H9 (cell line): ENCODE results near the gene FAM3B. TPM values are rescaled to one million over a fixed set of nuclear protein-coding genes. Genes with fewer than 3 reads are reported as not detected.
A peak's percentile ranks its signal among the peaks of the same experiment; 100 is the strongest.

ENCODE experiments used
- DNase-seq: peaks from one replicate; pipeline ENCODE4 v3.0.0-alpha.2; 2017
- H2AFZ ChIP-seq: one replicate; pipeline ENCODE4 v1.6.1; 2013; ENCODE audit warnings: mild to moderate bottlenecking, low read length, control low read depth, moderate library complexity
- H2AK5ac ChIP-seq: 2 replicates; pipeline ENCODE4 v1.6.1; 2013; ENCODE audit warnings: low read length, control low read depth, mixed read lengths; ENCODE audit not compliant: insufficient read length
- H2BK120ac ChIP-seq: one replicate; pipeline ENCODE4 v1.6.1; 2013; ENCODE audit warnings: low read depth, mild to moderate bottlenecking, low read length, control low read depth, inconsistent platforms; ENCODE audit not compliant: poor library complexity, severe bottlenecking
- H2BK12ac ChIP-seq: 2 replicates; pipeline ENCODE4 v1.6.1; 2013; ENCODE audit warnings: low read length, control low read depth, mixed read lengths, low read depth; ENCODE audit not compliant: insufficient read length
- H2BK15ac ChIP-seq: 2 replicates; pipeline ENCODE4 v1.6.1; 2013; ENCODE audit warnings: low read depth, low read length, control low read depth
- H2BK20ac ChIP-seq: one replicate; pipeline ENCODE4 v1.6.1; 2013; ENCODE audit warnings: low read depth, mild to moderate bottlenecking, low read length, control low read depth, inconsistent platforms; ENCODE audit not compliant: poor library complexity, severe bottlenecking
- H2BK5ac ChIP-seq: 2 replicates; pipeline ENCODE4 v1.6.1; 2013; ENCODE audit warnings: low read length, control low read depth, mixed read lengths; ENCODE audit not compliant: insufficient read length
- H3K14ac ChIP-seq: 2 replicates; pipeline ENCODE4 v1.6.1; 2013; ENCODE audit warnings: low read length, control low read depth; ENCODE audit not compliant: insufficient read depth
- H3K18ac ChIP-seq: 2 replicates; pipeline ENCODE4 v1.6.1; 2013; ENCODE audit warnings: low read depth, mild to moderate bottlenecking, mixed read lengths, low read length, control low read depth; ENCODE audit not compliant: insufficient read length
- H3K23ac ChIP-seq: 2 replicates; pipeline ENCODE4 v1.6.1; 2013; ENCODE audit warnings: low read length, control low read depth, mixed read lengths, low read depth; ENCODE audit not compliant: insufficient read length
- H3K23me2 ChIP-seq: 2 replicates; pipeline ENCODE4 v1.6.1; 2013; ENCODE audit warnings: low read depth, mild to moderate bottlenecking, mixed read lengths, low read length, control low read depth; ENCODE audit not compliant: insufficient read length, poor library complexity, severe bottlenecking
- H3K27ac ChIP-seq: 2 replicates; pipeline ENCODE4 v1.5.1; 2013; ENCODE audit warnings: low read length, control low read depth, mixed read lengths, low read depth; ENCODE audit not compliant: insufficient read length
- H3K27me3 ChIP-seq: 2 replicates; pipeline ENCODE4 v1.6.1; 2013; ENCODE audit warnings: low read length, control low read depth, inconsistent platforms; ENCODE audit not compliant: insufficient read depth
- H3K4ac ChIP-seq: 2 replicates; pipeline ENCODE4 v1.6.1; 2013; ENCODE audit warnings: low read depth, mild to moderate bottlenecking, control low read depth, inconsistent platforms, low read length, moderate library complexity
- H3K4me1 ChIP-seq: 2 replicates; pipeline ENCODE4 v1.6.1; 2013; ENCODE audit warnings: low read length, control low read depth, inconsistent platforms; ENCODE audit not compliant: insufficient read depth
- H3K4me2 ChIP-seq: 2 replicates; pipeline ENCODE4 v1.6.1; 2013; ENCODE audit warnings: low read length, control low read depth, mixed read lengths; ENCODE audit not compliant: insufficient read length, insufficient read depth
- H3K56ac ChIP-seq: 2 replicates; pipeline ENCODE4 v1.6.1; 2013; ENCODE audit warnings: low read depth, mild to moderate bottlenecking, mixed read lengths, low read length, control low read depth; ENCODE audit not compliant: insufficient read length
- H3K79me1 ChIP-seq: 2 replicates; pipeline ENCODE4 v1.6.1; 2013; ENCODE audit warnings: low read depth, mild to moderate bottlenecking, moderate library complexity, low read length, control low read depth, inconsistent platforms; ENCODE audit not compliant: insufficient read depth, poor library complexity, severe bottlenecking
- H3K79me2 ChIP-seq: 2 replicates; pipeline ENCODE4 v1.6.1; 2013; ENCODE audit warnings: low read length, control low read depth, inconsistent platforms; ENCODE audit not compliant: insufficient read depth
- H3K9ac ChIP-seq: 2 replicates; pipeline ENCODE4 v1.6.1; 2013; ENCODE audit warnings: low read length, control low read depth, mixed read lengths; ENCODE audit not compliant: insufficient read length; ENCODE audit errors: extremely low read depth
- H3K9me3 ChIP-seq: one replicate; pipeline ENCODE4 v1.6.1; 2013; ENCODE audit warnings: low read depth, low read length, inconsistent platforms; ENCODE audit not compliant: control insufficient read depth
- H3T11ph ChIP-seq: one replicate; pipeline ENCODE4 v1.6.1; 2013; ENCODE audit warnings: mild to moderate bottlenecking, low read length, control low read depth, inconsistent platforms
- H4K20me1 ChIP-seq: one replicate; pipeline ENCODE4 v1.6.1; 2013; ENCODE audit not compliant: control insufficient read depth, insufficient read length, insufficient read depth
- H4K5ac ChIP-seq: 2 replicates; pipeline ENCODE4 v1.6.1; 2013; ENCODE audit warnings: low read depth, mild to moderate bottlenecking, mixed read lengths, low read length, control low read depth; ENCODE audit not compliant: insufficient read length
- H4K8ac ChIP-seq: replicated peaks from 2 replicates; pipeline ENCODE4 v1.6.1; 2013; ENCODE audit warnings: low read length, control low read depth, mixed read lengths, low read depth; ENCODE audit not compliant: insufficient read length
- H4K91ac ChIP-seq: 2 replicates; pipeline ENCODE4 v1.6.1; 2013; ENCODE audit warnings: low read depth, mild to moderate bottlenecking, moderate library complexity, mixed read lengths, low read length, control low read depth; ENCODE audit not compliant: insufficient read length
- H3K27ac Mint-ChIP-seq, 3 experiments: 2 replicates in 2 of 3; 3 replicates in 1 of 3; pipeline ENCODE4 v1.8.0; 2020 to 2021; ENCODE audit warnings: mixed read lengths in 3 of 3, mild to moderate bottlenecking in 1 of 3, moderate library complexity in 1 of 3
- H3K27me3 Mint-ChIP-seq: 2 replicates; pipeline ENCODE4 v1.8.0; 2021; ENCODE audit warnings: low read depth, mild to moderate bottlenecking, moderate library complexity, mixed read lengths
- H3K36me3 Mint-ChIP-seq, 3 experiments: 2 replicates in 2 of 3; 3 replicates in 1 of 3; pipeline ENCODE4 v1.8.0; 2020 to 2021; ENCODE audit warnings: low read depth in 3 of 3, mixed read lengths in 3 of 3; ENCODE audit not compliant: insufficient read depth in 1 of 3
- H3K4me1 Mint-ChIP-seq, 2 experiments: 2 replicates each; pipeline ENCODE4 v1.8.0; 2020; ENCODE audit warnings: mixed read lengths in 2 of 2
- H3K4me3 Mint-ChIP-seq, 2 experiments: 2 replicates in 1 of 2; 3 replicates in 1 of 2; pipeline ENCODE4 v1.8.0; 2020 to 2021; ENCODE audit warnings: mild to moderate bottlenecking in 2 of 2, mixed read lengths in 2 of 2, moderate library complexity in 1 of 2
- H3K9me3 Mint-ChIP-seq, 2 experiments: 2 replicates in 1 of 2; 3 replicates in 1 of 2; pipeline ENCODE4 v1.8.0; 2020; ENCODE audit warnings: mild to moderate bottlenecking in 2 of 2, mixed read lengths in 2 of 2, moderate library complexity in 1 of 2
- CTCF ChIP-seq: fragments of 200-600 bp; sonication (generic); conservative IDR thresholded peaks from 3 replicates; pipeline ENCODE4 v1.8.0; 2021; ENCODE audit warnings: antibody characterized with exemption, mild to moderate bottlenecking
- WGBS: extraction: QIAGEN DNeasy Blood & Tissue Kit; methylation state at CpG from one replicate; pipeline ENCODE4 v1.1.7; 2013; ENCODE audit warnings: missing lambda C conversion rate, low lambda C conversion rate, mixed read lengths; ENCODE audit not compliant: insufficient read length; ENCODE audit errors: extremely low coverage; 5-methylcytosine and 5-hydroxymethylcytosine counted together
- total RNA-seq: library from RNA; stranded (reverse); gene quantifications from 2 replicates; pipeline ENCODE4 v1.2.1, GENCODE V29; 2021

FAM3B gene
- total RNA-seq, 1 experiment from 2014 or later: 5.0 TPM

- H4K8ac ChIP-seq: no peak overlapping the region
- no peaks in the 10 kb centered on the region; the same call in 1 of the 2 replicates for H3K4me1 ChIP-seq
- H3K14ac ChIP-seq: no peak overlapping the region
- H2BK5ac ChIP-seq: no peak overlapping the region
- H2BK120ac ChIP-seq: no peak overlapping the region
- H3K27me3 ChIP-seq: no peaks in the 10 kb centered on the region; the same call in 1 of the 2 replicates
- WGBS: 100% methylated on average over 2 of the region's 12 CpGs
- Mint-ChIP-seq H3K27me3 (peaks cover 13% of the 10 kb centered on the region), H3K27ac (no peak overlapping the region; a peak in 1 of 7 replicates), H3K9me3 (no peaks in the 10 kb centered on the region; a peak in 1 of 5 replicates), H3K36me3 (no peaks in the 10 kb centered on the region), H3K4me3 (peak overlapping the region in 1 of 2 experiments; percentile 24; a peak in 1 of 5 replicates), H3K4me1 (peaks cover 7 to 28% of the 10 kb centered on the region in 2 experiments)
- no peak overlapping the region for H3K4ac ChIP-seq
- no peaks in the 10 kb centered on the region for H4K20me1 ChIP-seq
- no peak overlapping the region for H2BK12ac ChIP-seq
- no peak overlapping the region for H3T11ph ChIP-seq
- H2AFZ ChIP-seq: no peak overlapping the region
- H3K79me2 ChIP-seq: no peaks in the 10 kb centered on the region
- no peaks in the 10 kb centered on the region for H3K9me3 ChIP-seq
- H4K5ac ChIP-seq: no peak overlapping the region
- H2AK5ac ChIP-seq: no peak overlapping the region
- H3K18ac ChIP-seq: no peak overlapping the region
- no peak overlapping the region for H2BK15ac ChIP-seq
- H4K91ac ChIP-seq: no peak overlapping the region
- H3K23me2 ChIP-seq: peaks cover 8% of the 10 kb centered on the region
- H3K4me2 ChIP-seq: no peak overlapping the region
- no peak for TF ChIP-seq CTCF
- no peaks in the 10 kb centered on the region for H3K79me1 ChIP-seq
- no peak overlapping the region for H2BK20ac ChIP-seq
- H3K56ac ChIP-seq: no peak overlapping the region
- DNase-seq: no peak
- no peak overlapping the region for H3K23ac ChIP-seq
- no peak overlapping the region for H3K27ac ChIP-seq
- H3K9ac ChIP-seq: no peak overlapping the region
Observed at GRCh38 chr21:41370840-41371684, 54.5 kb downstream of the FAM3B start.
